ENCODE measurements around the gene HTR2B.
A peak's percentile ranks its signal among the peaks of the same experiment; 100 is the strongest.

DNA sequence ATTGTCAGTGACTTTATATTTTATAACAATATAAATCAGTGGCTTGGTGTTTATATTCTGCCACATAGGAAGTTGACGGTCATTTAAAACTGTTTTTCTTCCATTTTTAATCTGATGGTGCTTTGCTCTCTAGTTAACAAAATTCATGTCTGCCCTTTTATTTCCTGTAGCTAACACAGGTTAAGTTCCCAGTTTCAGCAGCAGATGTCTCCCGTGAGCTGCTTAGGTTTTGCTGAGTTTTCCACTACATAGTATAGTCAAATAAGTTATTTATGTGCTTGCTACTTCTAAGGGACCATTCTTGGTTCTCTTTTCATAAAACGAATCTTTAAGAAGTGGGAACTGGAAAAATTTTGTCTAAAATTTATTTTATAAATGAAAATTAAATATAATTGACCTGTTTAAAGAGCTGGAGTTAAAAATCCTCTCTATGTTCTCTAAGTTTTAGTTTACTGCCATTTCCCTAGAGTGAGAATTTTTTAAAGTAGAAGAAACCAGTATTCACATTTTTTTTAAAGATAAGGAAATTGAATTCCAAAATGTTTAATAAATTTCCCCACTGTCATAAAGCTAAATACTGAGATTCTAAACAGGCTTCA, 20.6 kb downstream of the HTR2B start:
- TF ChIP-seq CTCF (IDR thresholded peaks at IDR 0.05 in 4 of 5, conservative IDR thresholded peaks at IDR 0.05 in 1 of 5) (peak; percentile 36 to 86 (median 71)), POLR2A (IDR thresholded peaks at IDR 0.05) (no peak)

Measured in gastrocnemius medialis (tissue), 4 donors.